Measurements from ENCODE around the gene CRKL.
"Not testable (repeated sequence)": the region's sequence is repeated elsewhere in the genome, so short reads cannot be mapped to it uniquely, and the experiment has no call there.

Gene CRKL

DNA sequence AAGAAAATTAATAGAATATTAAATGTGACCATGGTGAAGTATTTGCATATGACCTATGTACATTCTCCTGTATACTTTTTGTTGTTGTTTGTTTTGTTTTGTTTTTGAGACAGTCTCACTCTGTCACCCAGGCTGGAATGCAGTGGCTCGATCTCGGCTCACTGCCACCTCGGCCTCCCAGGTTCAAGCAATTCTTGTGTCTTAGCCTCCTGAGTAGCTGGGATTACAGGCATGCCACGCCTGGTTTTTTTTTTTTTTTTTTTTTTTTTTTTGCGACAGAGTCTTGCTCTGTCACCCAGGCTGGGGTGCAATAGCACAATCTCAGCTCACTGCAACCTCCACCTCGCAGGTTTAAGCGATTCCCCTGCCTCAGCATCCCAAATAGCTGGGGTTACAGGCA lies 19.5 kb upstream of the CRKL start:
- H3K4me1 ChIP-seq (ENCODE audit: control insufficient read depth, insufficient read depth, low read length); H3K27ac ChIP-seq (ENCODE audit: extremely low read depth, low read depth, low read length); H3K36me3 ChIP-seq (ENCODE audit: control insufficient read depth in 2 of 2, insufficient read depth in 1 of 2, low read length in 2 of 2); H3K9me3 ChIP-seq (ENCODE audit: control insufficient read depth, insufficient read depth, low read depth, low read length); H3K4me3 ChIP-seq (ENCODE audit: low read depth, low read length): not testable (repeated sequence)
- CTCF ChIA-PET = interaction anchor here (3.5 kb wide), 1 partner anchor 12 kb away, joined by 18 read pairs; no protein-coding TSS in a partner anchor
- TF ChIP-seq, protein P1, sequence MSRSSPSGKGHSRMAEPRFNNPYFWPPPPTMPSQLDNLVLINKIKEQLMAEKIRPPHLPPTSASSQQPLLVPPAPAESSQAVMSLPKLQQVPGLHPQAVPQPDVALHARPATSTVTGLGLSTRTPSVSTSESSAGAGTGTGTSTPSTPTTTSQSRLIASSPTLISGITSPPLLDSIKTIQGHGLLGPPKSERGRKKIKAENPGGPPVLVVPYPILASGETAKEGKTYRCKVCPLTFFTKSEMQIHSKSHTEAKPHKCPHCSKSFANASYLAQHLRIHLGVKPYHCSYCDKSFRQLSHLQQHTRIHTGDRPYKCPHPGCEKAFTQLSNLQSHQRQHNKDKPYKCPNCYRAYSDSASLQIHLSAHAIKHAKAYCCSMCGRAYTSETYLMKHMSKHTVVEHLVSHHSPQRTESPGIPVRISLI (tag by site-specific recombination; IDR thresholded peaks at IDR 0.05) = peak; percentile 58; the same call in 1 of the 2 replicates
- POLR2A ChIA-PET = interaction anchor here (0.9 kb wide), 1 partner anchor 84 kb away, joined by 5 read pairs; the partner anchor contains the start of gene LZTR1

DNA sequence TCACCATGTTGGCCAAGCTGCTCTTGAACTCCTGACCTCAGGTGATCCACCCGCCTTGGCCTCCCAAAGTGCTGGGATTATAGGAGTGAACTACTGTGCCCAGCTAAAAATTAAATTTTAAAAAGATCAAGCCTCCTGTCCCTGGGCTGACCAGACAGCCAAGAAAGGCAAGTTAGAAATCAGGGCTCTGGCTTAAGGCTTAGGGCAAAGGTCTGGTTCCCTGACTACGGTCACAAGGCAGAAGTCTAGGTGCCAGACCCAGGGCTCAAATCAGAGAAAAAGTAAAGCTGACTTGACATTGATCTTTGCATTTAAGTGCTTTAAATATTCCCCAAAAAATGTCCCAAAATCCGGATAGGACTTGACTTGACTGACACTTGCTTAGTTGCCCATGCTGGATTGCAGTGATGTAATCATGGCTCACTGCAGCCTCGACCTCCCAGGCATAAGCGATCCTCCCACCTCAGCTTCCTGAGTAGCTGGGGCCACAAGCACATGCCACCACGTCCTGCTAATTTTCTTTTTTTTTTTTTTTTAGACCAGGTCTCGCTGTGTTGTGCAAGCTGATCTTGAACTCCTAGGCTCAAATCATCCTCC lies 17.3 kb upstream of the CRKL start:
- no peaks in the 10 kb centered on the region for H3K36me3 ChIP-seq (ENCODE audit: control insufficient read depth in 2 of 2, insufficient read depth in 1 of 2, low read length in 2 of 2)
- TF ChIP-seq, protein P2, sequence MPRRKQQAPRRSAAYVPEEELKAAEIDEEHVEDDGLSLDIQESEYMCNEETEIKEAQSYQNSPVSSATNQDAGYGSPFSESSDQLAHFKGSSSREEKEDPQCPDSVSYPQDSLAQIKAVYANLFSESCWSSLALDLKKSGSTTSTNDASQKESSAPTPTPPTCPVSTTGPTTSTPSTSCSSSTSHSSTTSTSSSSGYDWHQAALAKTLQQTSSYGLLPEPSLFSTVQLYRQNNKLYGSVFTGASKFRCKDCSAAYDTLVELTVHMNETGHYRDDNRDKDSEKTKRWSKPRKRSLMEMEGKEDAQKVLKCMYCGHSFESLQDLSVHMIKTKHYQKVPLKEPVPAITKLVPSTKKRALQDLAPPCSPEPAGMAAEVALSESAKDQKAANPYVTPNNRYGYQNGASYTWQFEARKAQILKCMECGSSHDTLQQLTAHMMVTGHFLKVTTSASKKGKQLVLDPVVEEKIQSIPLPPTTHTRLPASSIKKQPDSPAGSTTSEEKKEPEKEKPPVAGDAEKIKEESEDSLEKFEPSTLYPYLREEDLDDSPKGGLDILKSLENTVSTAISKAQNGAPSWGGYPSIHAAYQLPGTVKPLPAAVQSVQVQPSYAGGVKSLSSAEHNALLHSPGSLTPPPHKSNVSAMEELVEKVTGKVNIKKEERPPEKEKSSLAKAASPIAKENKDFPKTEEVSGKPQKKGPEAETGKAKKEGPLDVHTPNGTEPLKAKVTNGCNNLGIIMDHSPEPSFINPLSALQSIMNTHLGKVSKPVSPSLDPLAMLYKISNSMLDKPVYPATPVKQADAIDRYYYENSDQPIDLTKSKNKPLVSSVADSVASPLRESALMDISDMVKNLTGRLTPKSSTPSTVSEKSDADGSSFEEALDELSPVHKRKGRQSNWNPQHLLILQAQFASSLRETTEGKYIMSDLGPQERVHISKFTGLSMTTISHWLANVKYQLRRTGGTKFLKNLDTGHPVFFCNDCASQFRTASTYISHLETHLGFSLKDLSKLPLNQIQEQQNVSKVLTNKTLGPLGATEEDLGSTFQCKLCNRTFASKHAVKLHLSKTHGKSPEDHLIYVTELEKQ (tag by site-specific recombination; IDR thresholded peaks at IDR 0.05; ENCODE audit: borderline replicate concordance) = no peak
- TF ChIP-seq ZNF202 (tag by site-specific recombination; IDR thresholded peaks at IDR 0.05; ENCODE audit: borderline replicate concordance) (no peak), ZBTB48 (tag by site-specific recombination; IDR thresholded peaks at IDR 0.05) (no peak)
- ChIA-PET CTCF (interaction anchor here (3.5 kb wide), 1 partner anchor 14 kb away, joined by 18 read pairs; no protein-coding TSS in a partner anchor), POLR2A (no interaction called here)
- no peak overlapping the region for H3K27ac ChIP-seq (ENCODE audit: extremely low read depth, low read depth, low read length)
- H3K4me3 ChIP-seq (ENCODE audit: low read depth, low read length) = no peak overlapping the region
- H3K4me1 ChIP-seq (ENCODE audit: control insufficient read depth, insufficient read depth, low read length) = no peaks in the 10 kb centered on the region
- H3K9me3 ChIP-seq (ENCODE audit: control insufficient read depth, insufficient read depth, low read depth, low read length) = no peaks in the 10 kb centered on the region

DNA sequence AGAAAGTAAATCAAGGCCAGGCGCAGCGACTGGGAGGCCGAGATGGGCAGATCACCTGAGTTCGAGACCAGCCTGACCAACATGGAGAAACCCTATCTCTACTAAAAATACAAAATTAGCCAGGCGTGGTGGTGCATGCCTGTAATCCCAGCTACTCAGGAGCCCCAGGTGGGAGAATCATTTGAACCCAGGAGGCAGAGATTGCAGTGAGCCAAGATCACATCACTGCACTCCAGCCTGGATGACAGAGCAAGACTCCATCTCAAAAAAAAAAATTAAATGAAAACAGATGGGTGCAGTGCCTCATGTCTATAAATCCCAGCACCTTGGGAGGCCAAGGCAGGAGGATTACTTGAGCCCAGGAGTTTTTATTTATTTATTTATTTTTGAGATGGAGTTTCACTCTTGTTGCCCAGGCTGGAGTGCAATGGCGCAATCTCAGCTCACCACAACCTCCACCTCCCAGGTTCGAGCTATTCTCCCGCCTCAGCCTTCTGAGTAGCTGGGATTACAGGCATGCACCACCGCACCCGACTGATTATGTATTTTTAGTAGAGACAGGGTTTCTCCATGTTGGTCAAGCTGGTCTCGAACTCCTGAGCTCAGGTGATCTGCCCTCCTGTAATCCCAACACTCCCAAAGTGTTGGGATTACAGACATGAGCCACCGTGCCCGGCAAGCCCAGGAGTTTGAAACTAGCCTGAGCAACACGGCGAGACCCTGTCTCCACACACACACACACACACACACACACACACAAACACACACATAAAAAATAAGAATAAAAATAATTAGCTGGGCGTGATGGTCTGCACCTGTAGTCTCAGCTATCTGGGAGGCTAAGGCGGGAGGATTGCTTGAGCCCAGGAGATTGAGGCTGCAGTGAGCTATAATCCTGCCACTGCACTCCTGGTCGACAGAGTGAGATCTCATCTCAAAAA lies 15.8 kb upstream of the CRKL start:
- POLR2A ChIA-PET = interaction anchor here (0.6 to 1.0 kb wide), 2 partner anchors 16 to 81 kb away, joined by 5 to 7 read pairs; partner anchors contain the start of genes CRKL and LZTR1
- H3K27ac ChIP-seq (ENCODE audit: extremely low read depth, low read depth, low read length); H3K36me3 ChIP-seq (ENCODE audit: control insufficient read depth in 2 of 2, insufficient read depth in 1 of 2, low read length in 2 of 2); H3K4me1 ChIP-seq (ENCODE audit: control insufficient read depth, insufficient read depth, low read length); H3K9me3 ChIP-seq (ENCODE audit: control insufficient read depth, insufficient read depth, low read depth, low read length); H3K4me3 ChIP-seq (ENCODE audit: low read depth, low read length): not testable (repeated sequence)
- CTCF ChIA-PET = interaction anchor here (0.5 to 0.7 kb wide), 4 partner anchors 12 to 30 kb away, joined by 3 to 4 read pairs (median 4); no protein-coding TSS in a partner anchor
- TF ChIP-seq GLIS1 (tag by site-specific recombination; IDR thresholded peaks at IDR 0.05) = peak; percentile 63

DNA sequence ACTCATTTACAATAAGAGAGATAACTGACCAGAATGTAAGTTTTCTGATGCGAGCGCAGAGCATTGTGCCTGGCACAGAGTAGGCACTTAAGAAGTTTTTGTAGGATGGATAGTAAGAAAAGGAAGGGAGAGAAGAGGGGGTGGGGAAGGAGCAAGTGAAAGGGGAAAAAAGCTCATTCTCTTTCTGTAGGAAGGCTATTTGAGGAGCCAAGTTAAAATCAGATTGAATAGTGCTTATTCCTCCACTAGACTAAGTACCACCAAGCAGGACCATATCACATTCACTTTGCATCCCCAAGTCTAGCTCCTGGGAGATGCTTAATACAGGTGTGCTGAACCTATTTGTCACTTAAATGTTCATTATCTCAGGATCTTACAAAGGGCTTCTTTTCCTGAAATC lies 14.1 kb upstream of the CRKL start:
- ChIA-PET CTCF (interaction anchor here (0.6 to 1.5 kb wide), 2 partner anchors 7 to 17 kb away, joined by 3 to 8 read pairs; no protein-coding TSS in a partner anchor), POLR2A (no interaction called here)
- TF ChIP-seq, protein P3, sequence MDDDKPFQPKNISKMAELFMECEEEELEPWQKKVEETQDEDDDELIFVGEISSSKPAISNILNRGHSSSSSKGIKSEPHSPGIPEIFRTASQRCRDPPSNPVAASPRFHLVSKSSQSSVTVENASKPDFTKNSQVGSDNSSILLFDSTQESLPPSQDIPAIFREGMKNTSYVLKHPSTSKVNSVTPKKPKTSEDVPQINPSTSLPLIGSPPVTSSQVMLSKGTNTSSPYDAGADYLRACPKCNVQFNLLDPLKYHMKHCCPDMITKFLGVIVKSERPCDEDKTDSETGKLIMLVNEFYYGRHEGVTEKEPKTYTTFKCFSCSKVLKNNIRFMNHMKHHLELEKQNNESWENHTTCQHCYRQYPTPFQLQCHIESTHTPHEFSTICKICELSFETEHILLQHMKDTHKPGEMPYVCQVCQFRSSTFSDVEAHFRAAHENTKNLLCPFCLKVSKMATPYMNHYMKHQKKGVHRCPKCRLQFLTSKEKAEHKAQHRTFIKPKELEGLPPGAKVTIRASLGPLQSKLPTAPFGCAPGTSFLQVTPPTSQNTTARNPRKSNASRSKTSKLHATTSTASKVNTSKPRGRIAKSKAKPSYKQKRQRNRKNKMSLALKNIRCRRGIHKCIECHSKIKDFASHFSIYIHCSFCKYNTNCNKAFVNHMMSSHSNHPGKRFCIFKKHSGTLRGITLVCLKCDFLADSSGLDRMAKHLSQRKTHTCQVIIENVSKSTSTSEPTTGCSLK (tag by site-specific recombination; IDR thresholded peaks at IDR 0.05) = no peak
- TF ChIP-seq GLIS2 (tag by site-specific recombination; IDR thresholded peaks at IDR 0.05) (no peak), ZNF274 (IDR thresholded peaks at IDR 0.05; ENCODE audit: low read length) (no peak), ZNF274 (tag by site-specific recombination; IDR thresholded peaks at IDR 0.05; ENCODE audit: borderline replicate concordance) (no peak), ZSCAN23 (tag by site-specific recombination; IDR thresholded peaks at IDR 0.05) (no peak), ZNF660 (tag by site-specific recombination; IDR thresholded peaks at IDR 0.05) (no peak), ZNF146 (tag by site-specific recombination; IDR thresholded peaks at IDR 0.05) (no peak), ZFP69B (tag by site-specific recombination; IDR thresholded peaks at IDR 0.05) (no peak), TRIM28 (IDR thresholded peaks at IDR 0.05; ENCODE audit: borderline replicate concordance, low read length) (no peak)
- TF ChIP-seq, protein P2 (tag by site-specific recombination; IDR thresholded peaks at IDR 0.05; ENCODE audit: borderline replicate concordance) = no peak

More for the DNA sequence above, 14.1 kb upstream of the CRKL start:
- Histone ChIP-seq H3K4me3 (ENCODE audit: low read depth, low read length) (no peak overlapping the region), H3K9me3 (ENCODE audit: control insufficient read depth, insufficient read depth, low read depth, low read length) (no peaks in the 10 kb centered on the region), H3K4me1 (ENCODE audit: control insufficient read depth, insufficient read depth, low read length) (no peaks in the 10 kb centered on the region), H3K36me3 (ENCODE audit: control insufficient read depth in 2 of 2, insufficient read depth in 1 of 2, low read length in 2 of 2) (no peaks in the 10 kb centered on the region), H3K27ac (ENCODE audit: extremely low read depth, low read depth, low read length) (no peak overlapping the region)

Data from HEK293 (cell line).